ENCODE measurements around the gene MAST3.

The MAST3 gene

DNA sequence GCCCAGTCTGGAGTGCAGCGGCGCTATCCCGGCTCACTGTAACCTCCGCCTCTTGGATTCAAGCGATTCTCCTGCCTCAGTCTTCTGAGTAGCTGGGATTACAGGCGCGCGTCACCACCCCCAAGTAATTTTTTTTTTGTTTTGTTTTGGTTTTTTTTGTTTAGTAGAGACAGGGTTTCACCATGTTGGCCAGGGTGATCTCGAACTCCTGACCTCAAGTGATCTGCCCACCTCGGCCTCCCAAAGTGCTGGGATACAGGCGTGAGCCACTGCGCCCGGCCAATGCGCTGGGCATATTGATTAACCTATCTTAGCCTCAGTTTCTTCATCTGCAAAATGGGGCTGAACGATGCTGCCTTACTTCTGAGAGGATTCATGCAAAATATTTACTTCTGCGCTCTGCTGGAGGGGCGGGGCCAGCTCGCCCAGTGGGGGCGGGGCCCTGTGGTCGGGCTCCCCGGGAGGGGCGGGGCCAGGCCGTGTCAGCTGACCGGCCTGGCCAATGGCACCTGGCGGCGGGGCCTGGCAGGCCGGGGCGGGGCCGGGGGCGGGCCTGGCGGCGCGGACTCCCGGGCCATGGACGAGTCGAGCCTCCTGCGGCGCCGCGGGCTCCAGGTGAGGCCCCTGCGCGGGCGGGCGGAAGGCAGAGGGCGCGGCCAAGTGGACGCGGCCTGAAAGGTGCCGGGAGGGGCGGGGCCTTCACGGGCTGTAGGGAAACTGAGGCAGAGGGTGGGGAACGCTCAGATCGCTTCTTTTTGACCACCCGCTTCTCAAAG, at the start of gene MAST3 (continued):
- TF ChIP-seq, protein P1, sequence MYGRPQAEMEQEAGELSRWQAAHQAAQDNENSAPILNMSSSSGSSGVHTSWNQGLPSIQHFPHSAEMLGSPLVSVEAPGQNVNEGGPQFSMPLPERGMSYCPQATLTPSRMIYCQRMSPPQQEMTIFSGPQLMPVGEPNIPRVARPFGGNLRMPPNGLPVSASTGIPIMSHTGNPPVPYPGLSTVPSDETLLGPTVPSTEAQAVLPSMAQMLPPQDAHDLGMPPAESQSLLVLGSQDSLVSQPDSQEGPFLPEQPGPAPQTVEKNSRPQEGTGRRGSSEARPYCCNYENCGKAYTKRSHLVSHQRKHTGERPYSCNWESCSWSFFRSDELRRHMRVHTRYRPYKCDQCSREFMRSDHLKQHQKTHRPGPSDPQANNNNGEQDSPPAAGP (tag by site-specific recombination; IDR thresholded peaks at IDR 0.05): no peak; the same call in 1 of the 2 replicates
- TF ChIP-seq ZNF354C (tag by site-specific recombination; IDR thresholded peaks at IDR 0.05; ENCODE audit: borderline replicate concordance, low read depth) (no peak), ZNF626 (tag by site-specific recombination; IDR thresholded peaks at IDR 0.05) (no peak), ZNF654 (tag by site-specific recombination; IDR thresholded peaks at IDR 0.05; ENCODE audit: low read depth) (no peak), ZFP3 (tag by site-specific recombination; IDR thresholded peaks at IDR 0.05; ENCODE audit: low read depth) (no peak), ZNF48 (tag by site-specific recombination; IDR thresholded peaks at IDR 0.05) (no peak), ZNF558 (tag by site-specific recombination; IDR thresholded peaks at IDR 0.05) (no peak), ZNF311 (tag by site-specific recombination; IDR thresholded peaks at IDR 0.05; ENCODE audit: borderline replicate concordance) (no peak), KLF8 (tag by site-specific recombination; IDR thresholded peaks at IDR 0.05) (no peak), ZNF112 (tag by site-specific recombination; IDR thresholded peaks at IDR 0.05) (no peak), ZNF19 (tag by site-specific recombination; IDR thresholded peaks at IDR 0.05; ENCODE audit: low read depth) (no peak), ZNF510 (tag by site-specific recombination; IDR thresholded peaks at IDR 0.05; ENCODE audit: insufficient replicate concordance) (no peak), ZNF785 (tag by site-specific recombination; IDR thresholded peaks at IDR 0.05) (0 out of 2 replicates have a peak, but pooled peaks have one; percentile 20), IKZF3 (tag by site-specific recombination; IDR thresholded peaks at IDR 0.05) (0 out of 2 replicates have a peak, but pooled peaks have one; percentile 25), ZNF792 (tag by site-specific recombination; IDR thresholded peaks at IDR 0.05) (no peak), ZNF433 (tag by site-specific recombination; IDR thresholded peaks at IDR 0.05; ENCODE audit: low read depth) (no peak), ZNF138 (tag by site-specific recombination; IDR thresholded peaks at IDR 0.05; ENCODE audit: borderline replicate concordance) (no peak), ZNF133 (tag by site-specific recombination; IDR thresholded peaks at IDR 0.05) (no peak)
- TF ChIP-seq, protein P2, sequence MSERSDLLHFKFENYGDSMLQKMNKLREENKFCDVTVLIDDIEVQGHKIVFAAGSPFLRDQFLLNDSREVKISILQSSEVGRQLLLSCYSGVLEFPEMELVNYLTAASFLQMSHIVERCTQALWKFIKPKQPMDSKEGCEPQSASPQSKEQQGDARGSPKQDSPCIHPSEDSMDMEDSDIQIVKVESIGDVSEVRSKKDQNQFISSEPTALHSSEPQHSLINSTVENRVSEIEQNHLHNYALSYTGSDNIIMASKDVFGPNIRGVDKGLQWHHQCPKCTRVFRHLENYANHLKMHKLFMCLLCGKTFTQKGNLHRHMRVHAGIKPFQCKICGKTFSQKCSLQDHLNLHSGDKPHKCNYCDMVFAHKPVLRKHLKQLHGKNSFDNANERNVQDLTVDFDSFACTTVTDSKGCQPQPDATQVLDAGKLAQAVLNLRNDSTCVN (tag by site-specific recombination; optimal IDR thresholded peaks at IDR 0.05): peak; percentile 41
- TF ChIP-seq, protein P3, sequence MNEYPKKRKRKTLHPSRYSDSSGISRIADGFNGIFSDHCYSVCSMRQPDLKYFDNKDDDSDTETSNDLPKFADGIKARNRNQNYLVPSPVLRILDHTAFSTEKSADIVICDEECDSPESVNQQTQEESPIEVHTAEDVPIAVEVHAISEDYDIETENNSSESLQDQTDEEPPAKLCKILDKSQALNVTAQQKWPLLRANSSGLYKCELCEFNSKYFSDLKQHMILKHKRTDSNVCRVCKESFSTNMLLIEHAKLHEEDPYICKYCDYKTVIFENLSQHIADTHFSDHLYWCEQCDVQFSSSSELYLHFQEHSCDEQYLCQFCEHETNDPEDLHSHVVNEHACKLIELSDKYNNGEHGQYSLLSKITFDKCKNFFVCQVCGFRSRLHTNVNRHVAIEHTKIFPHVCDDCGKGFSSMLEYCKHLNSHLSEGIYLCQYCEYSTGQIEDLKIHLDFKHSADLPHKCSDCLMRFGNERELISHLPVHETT (tag by site-specific recombination; IDR thresholded peaks at IDR 0.05): peak; percentile 40; the same call in 1 of the 2 replicates
- TF ChIP-seq, protein P4, sequence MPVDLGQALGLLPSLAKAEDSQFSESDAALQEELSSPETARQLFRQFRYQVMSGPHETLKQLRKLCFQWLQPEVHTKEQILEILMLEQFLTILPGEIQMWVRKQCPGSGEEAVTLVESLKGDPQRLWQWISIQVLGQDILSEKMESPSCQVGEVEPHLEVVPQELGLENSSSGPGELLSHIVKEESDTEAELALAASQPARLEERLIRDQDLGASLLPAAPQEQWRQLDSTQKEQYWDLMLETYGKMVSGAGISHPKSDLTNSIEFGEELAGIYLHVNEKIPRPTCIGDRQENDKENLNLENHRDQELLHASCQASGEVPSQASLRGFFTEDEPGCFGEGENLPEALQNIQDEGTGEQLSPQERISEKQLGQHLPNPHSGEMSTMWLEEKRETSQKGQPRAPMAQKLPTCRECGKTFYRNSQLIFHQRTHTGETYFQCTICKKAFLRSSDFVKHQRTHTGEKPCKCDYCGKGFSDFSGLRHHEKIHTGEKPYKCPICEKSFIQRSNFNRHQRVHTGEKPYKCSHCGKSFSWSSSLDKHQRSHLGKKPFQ (tag by site-specific recombination; IDR thresholded peaks at IDR 0.05): no peak
- TF ChIP-seq, protein P5, sequence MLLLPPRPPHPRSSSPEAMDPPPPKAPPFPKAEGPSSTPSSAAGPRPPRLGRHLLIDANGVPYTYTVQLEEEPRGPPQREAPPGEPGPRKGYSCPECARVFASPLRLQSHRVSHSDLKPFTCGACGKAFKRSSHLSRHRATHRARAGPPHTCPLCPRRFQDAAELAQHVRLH (tag by site-specific recombination; IDR thresholded peaks at IDR 0.05): peak; percentile 80; the same call in 1 of the 2 replicates
- TF ChIP-seq, protein P6, sequence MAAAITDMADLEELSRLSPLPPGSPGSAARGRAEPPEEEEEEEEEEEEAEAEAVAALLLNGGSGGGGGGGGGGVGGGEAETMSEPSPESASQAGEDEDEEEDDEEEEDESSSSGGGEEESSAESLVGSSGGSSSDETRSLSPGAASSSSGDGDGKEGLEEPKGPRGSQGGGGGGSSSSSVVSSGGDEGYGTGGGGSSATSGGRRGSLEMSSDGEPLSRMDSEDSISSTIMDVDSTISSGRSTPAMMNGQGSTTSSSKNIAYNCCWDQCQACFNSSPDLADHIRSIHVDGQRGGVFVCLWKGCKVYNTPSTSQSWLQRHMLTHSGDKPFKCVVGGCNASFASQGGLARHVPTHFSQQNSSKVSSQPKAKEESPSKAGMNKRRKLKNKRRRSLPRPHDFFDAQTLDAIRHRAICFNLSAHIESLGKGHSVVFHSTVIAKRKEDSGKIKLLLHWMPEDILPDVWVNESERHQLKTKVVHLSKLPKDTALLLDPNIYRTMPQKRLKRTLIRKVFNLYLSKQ (tag by site-specific recombination; IDR thresholded peaks at IDR 0.05; ENCODE audit: borderline replicate concordance): no peak
- TF ChIP-seq, protein P7, sequence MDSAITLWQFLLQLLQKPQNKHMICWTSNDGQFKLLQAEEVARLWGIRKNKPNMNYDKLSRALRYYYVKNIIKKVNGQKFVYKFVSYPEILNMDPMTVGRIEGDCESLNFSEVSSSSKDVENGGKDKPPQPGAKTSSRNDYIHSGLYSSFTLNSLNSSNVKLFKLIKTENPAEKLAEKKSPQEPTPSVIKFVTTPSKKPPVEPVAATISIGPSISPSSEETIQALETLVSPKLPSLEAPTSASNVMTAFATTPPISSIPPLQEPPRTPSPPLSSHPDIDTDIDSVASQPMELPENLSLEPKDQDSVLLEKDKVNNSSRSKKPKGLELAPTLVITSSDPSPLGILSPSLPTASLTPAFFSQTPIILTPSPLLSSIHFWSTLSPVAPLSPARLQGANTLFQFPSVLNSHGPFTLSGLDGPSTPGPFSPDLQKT (IDR thresholded peaks at IDR 0.05; ENCODE audit: borderline replicate concordance, low read depth, low read length): no peak
- TF ChIP-seq, protein P8, sequence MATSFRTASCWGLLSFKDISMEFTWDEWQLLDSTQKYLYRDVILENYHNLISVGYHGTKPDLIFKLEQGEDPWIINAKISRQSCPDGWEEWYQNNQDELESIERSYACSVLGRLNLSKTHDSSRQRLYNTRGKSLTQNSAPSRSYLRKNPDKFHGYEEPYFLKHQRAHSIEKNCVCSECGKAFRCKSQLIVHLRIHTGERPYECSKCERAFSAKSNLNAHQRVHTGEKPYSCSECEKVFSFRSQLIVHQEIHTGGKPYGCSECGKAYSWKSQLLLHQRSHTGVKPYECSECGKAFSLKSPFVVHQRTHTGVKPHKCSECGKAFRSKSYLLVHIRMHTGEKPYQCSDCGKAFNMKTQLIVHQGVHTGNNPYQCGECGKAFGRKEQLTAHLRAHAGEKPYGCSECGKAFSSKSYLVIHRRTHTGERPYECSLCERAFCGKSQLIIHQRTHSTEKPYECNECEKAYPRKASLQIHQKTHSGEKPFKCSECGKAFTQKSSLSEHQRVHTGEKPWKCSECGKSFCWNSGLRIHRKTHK (tag by site-specific recombination; IDR thresholded peaks at IDR 0.05): no peak
- TF ChIP-seq, protein P9, sequence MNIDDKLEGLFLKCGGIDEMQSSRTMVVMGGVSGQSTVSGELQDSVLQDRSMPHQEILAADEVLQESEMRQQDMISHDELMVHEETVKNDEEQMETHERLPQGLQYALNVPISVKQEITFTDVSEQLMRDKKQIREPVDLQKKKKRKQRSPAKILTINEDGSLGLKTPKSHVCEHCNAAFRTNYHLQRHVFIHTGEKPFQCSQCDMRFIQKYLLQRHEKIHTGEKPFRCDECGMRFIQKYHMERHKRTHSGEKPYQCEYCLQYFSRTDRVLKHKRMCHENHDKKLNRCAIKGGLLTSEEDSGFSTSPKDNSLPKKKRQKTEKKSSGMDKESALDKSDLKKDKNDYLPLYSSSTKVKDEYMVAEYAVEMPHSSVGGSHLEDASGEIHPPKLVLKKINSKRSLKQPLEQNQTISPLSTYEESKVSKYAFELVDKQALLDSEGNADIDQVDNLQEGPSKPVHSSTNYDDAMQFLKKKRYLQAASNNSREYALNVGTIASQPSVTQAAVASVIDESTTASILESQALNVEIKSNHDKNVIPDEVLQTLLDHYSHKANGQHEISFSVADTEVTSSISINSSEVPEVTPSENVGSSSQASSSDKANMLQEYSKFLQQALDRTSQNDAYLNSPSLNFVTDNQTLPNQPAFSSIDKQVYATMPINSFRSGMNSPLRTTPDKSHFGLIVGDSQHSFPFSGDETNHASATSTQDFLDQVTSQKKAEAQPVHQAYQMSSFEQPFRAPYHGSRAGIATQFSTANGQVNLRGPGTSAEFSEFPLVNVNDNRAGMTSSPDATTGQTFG (tag by site-specific recombination; IDR thresholded peaks at IDR 0.05; ENCODE audit: borderline replicate concordance): no peak

Measured in HEK293 (cell line).